GM19468 (cell line): ENCODE measurements around the gene SEPTIN2.
"Not testable (repeated sequence)": the region's sequence is repeated elsewhere in the genome, so short reads cannot be mapped to it uniquely, and the experiment has no call there.

Experiments used
- ATAC-seq: cut with Tn5 transposase; IDR thresholded peaks from one replicate; pipeline ENCODE4 v1.9.1; 2021; ENCODE audit warnings: mild to moderate bottlenecking, moderate library complexity, moderate number of reproducible peaks; ENCODE audit not compliant: unreplicated experiment; ENCODE audit errors: extremely low read depth

Gene SEPTIN2

DNA sequence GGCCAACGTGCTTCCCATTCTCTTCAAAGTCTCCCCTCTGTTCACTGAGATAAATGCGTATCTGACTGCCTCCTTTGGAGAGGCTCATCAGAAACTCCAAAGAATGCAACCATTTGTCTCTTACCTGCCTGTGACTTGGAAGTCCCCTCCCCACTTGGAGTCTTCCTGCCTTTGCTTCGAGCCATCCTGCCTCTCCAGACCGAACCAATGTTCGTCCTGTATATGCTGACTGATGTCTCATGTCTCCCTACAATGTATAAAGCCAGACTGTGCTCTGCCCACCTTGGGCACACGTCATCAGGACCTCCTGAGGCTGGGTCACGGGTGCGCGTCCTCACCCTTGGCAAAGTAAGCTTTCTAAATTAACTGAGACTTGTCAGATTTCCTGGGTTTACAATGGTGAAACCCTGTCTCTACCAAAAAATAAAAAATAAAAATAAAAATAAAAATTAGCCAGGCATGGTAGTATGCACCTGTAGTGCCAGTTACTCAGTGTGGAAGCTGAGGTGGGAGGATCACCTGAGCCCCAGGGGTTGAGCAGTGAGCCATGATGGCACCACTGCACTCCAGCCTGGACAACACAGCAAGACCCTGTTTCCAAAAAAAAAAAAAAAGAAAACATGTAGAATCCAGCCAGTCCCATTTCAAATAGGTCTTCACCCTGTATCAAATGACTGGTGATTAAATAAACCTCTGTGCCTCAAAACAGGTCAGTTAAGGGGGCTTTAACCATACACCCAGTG lies 29.2 kb upstream of the SEPTIN2 start:
- ATAC-seq = no peak

DNA sequence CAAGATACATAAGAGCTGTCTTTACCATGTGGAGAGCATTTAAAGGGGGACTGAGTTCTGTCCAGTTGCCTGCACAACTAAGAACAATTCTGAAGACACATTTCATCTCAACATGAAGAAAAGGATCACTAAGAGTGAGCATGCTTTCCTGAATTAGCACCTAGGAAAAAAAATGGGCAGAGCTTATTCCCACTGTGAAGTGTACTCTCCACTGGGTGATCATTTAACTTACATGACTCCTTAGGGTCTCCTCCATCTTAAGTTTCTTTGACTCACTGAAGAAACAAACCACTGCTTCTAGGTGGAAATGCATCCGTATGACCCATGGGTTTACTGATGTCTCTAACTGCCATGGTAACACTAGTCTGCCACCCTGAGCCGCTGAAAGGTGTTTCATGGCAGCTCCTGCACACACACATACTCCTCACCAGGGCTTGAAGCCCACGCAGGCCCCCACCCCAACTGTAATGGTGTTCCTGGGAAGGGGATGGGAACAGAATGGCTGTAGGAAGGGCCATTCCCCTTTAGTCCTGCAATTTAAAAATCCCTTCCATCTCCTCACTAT lies 27.3 kb upstream of the SEPTIN2 start:
- no peak for ATAC-seq

DNA sequence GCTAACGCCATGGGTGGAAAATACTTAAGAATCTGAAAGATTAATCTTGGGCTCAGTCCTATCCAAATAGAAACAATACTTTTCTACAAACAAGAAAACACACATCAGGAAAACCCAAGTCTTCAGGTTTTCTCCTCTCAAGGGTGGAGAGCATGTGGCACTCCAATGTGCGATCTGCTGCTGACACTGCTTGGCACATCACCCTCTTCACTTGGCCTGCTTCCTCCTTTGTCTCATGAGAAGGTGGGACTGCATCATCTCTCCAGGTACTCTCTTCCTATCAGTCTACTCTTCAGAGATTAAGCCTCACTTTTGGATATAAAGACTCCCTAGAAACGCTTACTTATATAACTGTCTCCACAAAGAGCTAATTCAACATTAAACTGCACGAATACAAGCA lies 26.7 kb upstream of the SEPTIN2 start:
- ATAC-seq = no peak

GRCh38 chr2:241289597-241289996 lies 26.1 kb upstream of the SEPTIN2 start:
- ATAC-seq = no peak

GRCh38 chr2:241291153-241291552 lies 24.6 kb upstream of the SEPTIN2 start:
- no peak for ATAC-seq

GRCh38 chr2:241291977-241292376 lies 23.7 kb upstream of the SEPTIN2 start:
- ATAC-seq = no peak

DNA sequence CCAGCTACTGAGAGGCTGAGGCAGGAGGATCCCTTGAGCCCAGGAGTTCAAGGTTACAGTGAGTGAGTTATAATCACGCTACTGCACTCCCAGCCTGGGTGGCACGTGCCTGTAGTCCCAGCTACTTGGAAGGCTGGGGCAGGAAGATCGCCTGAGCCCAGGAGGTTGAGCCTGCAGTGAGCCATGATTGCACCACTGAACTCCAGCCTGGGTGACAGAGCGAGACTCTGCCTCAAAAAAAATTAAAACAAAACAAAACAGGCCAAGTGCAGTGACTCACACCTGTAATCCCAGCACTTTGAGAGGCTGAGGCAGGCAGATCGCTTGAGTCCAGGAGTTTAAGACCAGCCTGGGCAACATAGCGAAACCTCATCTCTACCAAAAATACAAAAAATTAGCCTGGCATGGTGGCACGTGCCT lies 22.3 kb upstream of the SEPTIN2 start:
- not testable (repeated sequence) for ATAC-seq

- no peak for ATAC-seq
Observed at GRCh38 chr2:241295326-241296095, 20.2 kb upstream of the SEPTIN2 start.

DNA sequence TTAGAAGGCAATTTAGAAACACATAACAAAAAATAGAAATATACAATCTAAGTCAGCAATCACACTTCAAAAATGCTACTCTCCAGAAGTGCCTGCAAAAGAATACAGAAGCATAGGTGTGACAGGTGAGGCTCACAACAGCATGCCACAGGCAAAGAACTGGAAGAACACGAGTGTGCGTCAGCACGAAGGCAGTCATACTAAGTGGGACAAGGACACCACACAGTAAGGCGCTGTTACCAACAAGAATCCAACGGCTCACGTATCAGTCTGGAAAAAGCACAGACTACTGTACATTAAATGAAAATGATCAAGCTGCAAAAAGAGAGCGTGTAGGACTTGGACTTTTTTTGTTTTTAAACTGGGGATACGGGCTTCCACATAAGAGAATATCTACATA lies 19.0 kb upstream of the SEPTIN2 start:
- no peak for ATAC-seq

GRCh38 chr2:241298673-241299072 lies 17.1 kb upstream of the SEPTIN2 start:
- no peak for ATAC-seq

DNA sequence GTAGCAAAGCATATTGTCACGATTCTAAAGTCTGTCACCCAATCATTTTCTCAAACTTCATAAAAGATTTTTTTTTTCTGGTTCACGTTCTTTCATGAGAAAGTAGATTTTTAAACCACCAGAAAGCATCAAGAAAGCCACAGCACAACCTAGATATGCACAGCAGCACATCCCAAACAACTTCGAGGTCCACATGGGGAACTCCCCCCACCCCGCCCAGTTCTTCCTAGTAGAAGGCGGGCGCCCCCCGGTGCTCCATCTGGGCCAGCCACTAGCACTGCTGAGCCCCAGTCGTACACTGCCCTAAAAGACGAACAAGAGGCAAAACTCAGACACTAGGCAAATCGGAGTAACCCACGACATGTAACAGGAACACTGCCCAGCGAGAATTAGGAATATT lies 15.7 kb upstream of the SEPTIN2 start:
- ATAC-seq = no peak

- no peak for ATAC-seq
Observed at GRCh38 chr2:241302083-241302482, 13.6 kb upstream of the SEPTIN2 start.

DNA sequence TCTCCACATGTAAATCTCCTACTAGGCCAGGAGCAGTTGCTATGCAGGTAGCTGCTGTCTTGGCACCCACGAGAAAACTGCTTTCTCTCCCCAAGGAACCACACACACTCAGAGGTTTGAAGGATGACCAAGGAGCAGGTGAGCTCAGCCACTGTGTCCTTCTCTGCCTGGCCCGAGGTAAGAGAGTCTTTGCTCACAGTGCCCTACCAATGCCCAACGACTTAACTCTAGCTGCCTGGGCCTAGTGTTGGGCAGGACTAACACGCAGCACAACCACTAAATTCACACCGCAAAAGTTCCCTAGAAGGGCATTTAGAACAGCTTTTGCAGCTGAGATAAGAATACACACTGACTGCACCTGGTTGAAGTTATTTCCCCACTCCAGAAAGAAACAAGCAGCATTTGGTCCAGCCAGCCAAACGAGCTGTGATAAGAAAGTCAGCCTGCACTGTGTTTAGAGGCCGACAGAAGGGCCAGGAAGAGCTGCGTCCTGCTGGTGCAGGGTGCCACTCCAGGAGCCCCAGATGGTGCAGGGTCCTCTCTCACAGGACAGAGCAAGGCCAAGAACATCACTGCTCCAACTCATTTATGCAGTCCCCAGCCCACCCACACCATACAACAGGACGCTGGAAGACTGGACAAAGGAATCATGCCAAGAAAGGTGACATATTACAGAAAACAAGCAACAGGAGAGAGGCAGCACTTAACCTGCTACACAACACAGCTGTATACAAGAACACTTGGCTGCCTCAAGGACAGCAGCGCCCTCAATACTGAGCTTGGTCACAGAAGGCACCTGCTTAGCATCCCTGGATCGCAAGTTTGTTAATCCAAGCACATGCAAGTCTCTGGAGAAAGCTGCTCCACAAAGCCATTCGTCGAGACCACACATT lies 12.7 kb upstream of the SEPTIN2 start:
- no peak for ATAC-seq

DNA sequence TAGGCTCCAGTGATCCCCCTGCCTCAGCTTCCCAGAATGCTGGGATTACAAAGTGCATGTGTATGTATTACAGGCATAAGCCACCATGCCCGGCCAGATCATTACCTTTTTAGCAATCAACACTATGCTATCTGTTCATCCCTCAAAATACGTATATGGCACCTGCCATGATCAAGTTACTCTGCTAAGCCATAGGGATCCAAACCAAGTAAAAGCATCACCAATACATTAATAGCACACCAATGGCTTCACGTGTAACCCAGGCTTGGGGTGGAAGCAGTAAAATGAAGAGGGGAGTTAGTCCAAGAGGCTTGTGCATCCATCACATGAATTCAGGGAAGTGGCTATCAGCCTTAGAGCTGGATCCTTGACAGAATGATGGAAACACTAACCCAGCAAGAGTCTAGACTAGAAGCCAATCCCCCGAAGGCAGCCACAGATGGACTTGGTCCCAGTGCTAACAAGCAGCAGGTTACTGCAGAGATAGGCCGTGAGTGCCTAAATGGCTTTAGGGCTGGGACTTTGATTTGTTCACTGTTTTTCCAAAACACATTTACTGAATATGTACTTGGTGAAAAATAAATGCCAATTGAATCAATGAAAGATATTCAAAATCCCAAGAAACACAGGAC lies 11.6 kb upstream of the SEPTIN2 start:
- no peak for ATAC-seq

GRCh38 chr2:241307055-241307454 lies 8.7 kb upstream of the SEPTIN2 start:
- ATAC-seq = no peak

DNA sequence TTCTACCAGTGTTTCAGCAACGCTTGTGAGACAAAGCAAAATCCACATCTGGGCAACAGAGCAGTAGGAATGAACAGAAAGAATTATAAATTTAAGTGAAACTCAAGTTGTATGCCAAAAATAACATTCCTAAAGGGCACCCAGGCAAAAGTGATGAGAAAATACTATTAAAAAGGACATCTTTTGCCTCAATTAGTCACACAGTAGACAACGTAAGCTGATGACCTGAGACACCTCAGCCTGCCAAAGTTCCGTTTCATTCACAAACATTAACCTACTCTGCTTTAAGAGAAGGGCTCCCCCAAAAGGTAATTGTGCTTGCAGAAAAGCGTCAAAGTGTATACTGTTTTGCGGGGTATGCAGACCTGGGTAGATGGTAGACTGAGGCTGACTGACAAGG lies 7.5 kb upstream of the SEPTIN2 start:
- no peak for ATAC-seq

DNA sequence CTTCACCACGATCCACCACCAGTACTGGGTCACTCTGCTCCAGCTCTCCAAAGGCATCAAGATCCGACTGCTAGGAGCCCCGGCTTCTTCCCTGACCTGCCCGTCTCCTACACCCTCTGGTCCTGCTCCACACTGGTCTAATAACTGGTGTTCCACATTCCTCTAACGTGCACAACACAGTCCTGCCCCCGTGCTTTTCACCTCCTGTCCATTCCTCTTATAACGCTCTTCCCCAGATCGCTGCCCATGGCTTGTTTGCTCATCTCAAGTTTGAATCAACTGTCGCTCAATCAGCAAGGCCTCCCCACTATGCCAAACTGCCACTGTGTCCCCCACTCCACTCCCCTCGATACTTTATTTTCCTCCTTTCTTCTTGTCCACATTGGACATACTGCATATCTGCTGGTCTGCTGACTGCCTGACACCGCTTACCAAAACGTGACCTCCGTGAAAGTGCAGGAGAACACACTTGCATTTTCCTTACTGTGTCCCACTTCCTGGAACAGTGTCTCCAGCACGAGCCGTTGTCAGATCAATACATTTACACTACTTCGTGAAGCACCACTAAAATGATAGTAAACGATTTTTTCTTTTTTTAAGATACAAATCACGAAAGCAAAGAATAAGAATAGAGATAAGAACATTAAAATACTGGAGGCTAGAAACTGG lies 6.8 kb upstream of the SEPTIN2 start:
- no peak for ATAC-seq

GRCh38 chr2:241309684-241310117 lies 6.0 kb upstream of the SEPTIN2 start:
- no peak for ATAC-seq

DNA sequence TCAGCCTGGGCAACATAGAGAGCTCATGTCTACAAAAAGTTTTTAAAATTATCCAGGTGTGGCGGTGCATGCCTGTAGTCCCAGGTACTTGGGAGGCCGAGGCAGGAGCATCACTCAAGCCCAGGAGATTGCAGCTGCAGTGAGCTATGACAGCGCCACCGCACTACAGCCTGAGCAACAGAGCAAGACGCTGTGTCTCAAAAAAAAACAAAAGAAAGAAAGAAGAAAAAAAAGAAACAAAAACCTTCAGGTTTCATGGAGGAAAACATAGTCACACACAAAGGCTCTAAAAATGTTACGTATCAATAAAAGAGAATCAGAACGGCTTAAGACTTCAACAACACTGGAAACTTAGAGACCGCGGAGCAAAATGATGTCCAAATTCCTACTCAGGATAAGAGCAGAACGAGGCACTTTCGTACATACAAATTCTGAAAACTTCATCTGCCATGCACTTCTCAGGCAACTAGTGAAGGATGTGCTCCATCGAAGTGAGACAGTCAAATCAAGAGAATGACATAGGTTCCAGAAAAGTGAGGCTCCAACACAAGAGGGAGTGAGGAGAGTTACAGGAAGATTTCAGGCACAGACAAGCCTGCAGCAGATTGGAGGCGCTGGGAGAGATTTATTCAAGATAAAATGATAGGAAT lies 4.7 kb upstream of the SEPTIN2 start:
- ATAC-seq = no peak
